Activated CD8-positive, alpha-beta memory T cell treated with anti-CD3 and anti-CD28 coated beads, Interleukin-2, amount 50 U/mL, for 24 hours (primary cell): ENCODE measurements around the gene SERPINB5.

Source experiments
- DNase-seq: peaks from one replicate; pipeline ENCODE4 v3.0.0-alpha.2; 2020; ENCODE audit errors: extremely low read depth

The SERPINB5 gene

DNA sequence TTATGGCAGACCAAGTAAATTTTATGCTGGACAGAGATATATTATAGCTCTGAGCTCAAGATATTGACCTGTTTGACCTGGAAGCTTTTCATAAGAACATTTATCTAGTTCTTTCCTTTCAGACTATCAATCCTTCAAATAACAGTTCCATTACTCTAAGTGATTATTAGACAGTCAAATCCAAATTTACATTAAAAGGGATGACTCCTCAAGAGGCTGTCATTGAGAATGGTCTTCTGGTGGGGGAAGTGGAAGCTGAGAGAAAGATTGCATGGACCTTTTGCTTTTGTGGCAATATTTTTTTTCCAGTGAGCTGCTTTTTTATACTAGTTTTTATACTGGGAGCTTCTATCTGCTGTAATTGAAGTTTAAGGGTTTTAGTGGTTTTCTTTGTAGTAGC is 50.5 kb downstream of the SERPINB5 start:
- no peak for DNase-seq

DNA sequence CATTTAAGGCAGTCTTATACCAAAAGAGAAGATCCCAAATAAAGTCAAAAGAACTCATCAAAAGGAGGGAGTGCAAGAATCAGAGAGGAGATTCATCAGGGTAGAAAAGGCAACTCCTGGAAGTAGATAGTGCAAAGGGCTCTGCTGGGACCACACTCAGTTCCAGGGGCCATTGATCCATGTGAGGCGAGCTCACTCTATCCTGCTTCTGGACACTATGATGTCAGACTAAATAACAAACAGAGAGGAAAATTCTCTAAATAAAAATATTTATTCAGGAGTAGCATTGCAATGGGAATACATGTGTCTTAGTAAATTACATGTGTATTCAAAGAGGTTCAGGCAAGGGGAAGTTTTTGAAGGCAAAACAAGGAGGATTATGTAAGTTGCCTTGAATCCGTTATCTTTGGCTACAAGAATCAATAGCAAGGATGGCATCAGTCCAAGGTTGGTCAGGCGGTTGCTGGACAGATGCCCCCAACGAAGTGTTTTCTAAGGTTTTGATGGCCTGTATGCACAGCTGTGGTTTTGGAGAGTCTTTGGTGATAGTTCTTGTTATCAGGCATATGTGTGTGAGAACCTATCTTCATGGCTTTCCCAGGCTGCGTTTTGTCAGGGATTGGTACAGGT is 52.2 kb downstream of the SERPINB5 start:
- no peak for DNase-seq

DNA sequence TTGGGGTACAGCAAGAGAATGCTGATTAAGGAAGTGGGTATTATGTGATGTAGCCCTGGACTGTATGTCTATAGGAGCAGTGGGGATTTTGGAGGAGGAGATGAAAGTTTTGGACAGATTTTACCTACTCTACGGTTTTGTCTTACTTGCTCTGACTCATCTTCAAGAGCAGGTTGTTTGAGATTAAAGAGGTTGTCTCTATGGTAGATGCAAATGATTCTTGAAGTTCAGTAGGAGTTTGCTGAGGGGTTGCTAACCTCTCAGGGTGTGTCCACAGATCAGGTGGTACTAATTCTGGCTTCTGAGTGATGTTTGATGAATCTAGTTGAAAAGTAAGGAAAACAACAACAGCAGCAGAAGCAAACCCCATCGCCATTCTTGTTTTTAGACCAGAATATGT is 55.7 kb downstream of the SERPINB5 start:
- no peak for DNase-seq

DNA sequence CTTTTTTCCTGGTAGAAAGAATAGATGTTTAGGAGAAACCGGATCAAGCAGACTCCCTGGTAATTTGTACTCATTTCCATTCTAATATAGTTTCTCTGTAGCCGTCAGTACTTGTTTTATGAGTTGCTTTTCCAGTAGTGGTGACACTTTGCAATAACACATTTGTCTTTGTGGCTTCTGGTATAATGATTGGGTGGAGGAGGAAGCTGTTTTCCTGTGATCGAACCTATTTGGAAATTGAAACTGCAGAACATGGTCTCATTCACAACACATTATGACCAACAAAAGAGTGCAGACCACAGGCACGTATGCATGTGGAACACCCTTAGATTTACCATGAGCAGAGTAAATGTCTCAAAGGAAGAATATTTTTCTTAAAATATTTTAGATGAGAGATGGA is 57.9 kb downstream of the SERPINB5 start:
- no peak for DNase-seq

DNA sequence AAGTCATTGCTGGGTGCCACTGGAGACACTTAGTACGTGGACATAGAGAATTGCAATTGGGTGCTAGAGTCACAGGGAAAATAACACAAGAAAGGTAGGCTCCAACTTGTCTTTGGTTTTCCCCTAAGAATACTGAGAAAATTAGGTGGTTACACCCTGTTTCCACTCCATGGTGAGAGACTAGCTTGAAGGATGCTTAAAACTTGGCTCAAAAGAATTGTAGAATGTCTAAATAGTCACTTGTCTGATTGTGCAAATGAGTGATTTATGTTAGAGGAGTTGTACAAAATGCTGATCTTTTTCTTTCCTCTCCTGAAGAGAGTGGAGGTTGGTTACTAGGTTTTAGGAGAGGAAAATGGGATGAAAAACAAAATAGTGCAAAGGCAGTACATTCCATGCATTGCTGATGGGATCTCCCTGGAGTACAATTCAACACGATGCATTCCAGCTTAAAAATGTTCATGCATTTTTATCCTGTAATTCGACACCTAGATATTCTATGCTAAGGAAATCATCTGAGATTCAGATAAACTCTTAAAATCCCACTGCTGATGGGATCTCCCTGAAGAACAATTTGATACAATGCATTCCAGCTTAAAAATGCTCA is 63.2 kb downstream of the SERPINB5 start:
- DNase-seq, result no peak

DNA sequence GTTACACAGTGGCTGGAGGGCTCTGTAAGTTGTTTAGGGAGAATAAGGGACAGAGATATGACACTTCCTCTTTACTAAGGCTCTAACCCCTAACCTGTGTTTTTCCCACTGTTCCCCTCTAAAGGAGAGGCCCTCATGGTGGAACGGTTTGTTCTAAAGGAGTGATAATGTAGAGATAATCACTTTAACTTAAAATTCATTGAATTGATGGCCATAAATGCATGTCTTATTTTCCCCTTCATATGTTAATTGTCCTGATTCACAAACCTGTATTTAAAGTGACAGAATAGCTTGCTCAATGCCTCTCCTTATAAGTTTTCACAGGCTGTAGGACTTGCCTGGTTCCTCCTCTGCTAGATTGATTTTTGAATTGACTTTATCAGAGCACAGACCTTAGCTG is 65.3 kb downstream of the SERPINB5 start, which contains the start of gene SERPINB12:
Gene SERPINB12 (plus strand): TSS at position 301 of the 400 bp plus-strand sequence. CDS start 13,791 bp downstream, outside the sequence.
- no peak for DNase-seq

DNA sequence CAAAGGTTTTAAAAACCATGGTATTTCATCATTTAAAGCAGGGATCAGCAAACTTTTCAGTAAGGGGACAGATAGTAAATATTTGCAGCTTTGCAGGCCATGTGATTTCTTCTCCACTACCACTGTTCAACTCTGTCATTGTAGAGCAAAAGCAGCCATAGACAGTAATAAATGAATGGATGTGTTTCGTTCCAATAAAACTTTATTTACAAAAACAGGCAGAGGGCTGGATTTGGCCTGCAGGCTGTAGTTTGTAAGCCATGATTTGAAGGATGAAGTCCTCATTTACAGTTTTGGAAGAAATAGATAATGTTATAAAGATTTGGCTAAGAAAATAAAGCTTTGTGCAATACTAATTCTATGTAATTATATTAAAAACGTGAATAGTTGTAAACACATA is 67.3 kb downstream of the SERPINB5 start:
- DNase-seq, result no peak

DNA sequence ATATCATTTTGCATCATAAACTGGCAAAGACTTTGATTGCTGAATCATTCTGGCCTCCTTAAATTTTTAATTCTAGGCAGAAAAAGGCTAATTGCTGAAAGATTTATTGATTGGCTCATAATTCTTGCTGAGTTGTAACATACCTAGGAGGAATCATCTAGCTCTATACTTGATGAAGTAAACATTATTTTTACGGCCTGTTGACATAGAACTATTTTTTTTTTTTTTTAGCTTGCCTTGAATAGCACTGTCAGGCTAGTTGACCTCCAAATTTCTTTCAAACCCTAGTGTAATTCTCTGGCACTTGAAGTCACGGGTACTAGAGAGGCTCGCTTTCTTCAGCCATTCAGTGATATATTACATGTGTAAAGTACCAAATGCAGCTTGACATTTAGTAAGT is 68.2 kb downstream of the SERPINB5 start:
- no peak for DNase-seq

DNA sequence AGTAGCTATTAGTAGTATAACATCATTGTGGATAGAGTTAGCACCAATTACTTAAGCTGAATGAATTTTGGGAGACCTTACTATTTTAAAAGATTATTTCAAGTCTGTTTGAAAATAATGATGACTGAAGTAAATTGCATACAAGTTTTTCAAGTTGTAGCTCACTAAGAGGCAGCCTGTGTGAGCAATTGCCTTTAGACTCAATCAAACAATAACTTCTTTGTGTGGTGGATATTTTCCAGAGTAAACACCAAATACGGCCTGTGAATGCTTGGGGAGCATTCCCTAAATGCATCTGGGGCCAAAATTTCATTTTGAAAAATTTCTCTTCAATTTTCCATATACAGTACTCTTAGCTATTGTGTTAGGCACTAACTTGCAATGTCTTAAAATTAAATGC is 73.3 kb downstream of the SERPINB5 start:
- DNase-seq, result no peak

DNA sequence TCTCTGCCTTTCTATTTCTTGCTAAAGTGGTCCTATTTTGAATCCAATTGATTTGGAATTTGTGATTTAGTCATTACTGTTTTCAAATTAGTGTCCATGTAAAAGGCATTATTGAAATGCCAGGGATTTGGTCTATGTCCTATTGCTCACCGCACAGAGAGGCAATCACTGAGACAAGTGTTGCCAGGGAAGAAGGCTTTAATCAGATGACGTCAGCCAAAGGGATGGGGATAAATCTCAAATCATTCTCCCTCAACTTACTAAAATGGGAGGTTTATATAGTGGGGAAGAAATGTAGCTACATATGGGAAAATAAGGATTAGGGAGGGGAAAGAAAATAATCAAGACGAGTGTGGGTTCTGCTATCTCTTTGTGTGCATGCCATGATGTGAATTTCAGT is 75.0 kb downstream of the SERPINB5 start:
- no peak for DNase-seq

DNA sequence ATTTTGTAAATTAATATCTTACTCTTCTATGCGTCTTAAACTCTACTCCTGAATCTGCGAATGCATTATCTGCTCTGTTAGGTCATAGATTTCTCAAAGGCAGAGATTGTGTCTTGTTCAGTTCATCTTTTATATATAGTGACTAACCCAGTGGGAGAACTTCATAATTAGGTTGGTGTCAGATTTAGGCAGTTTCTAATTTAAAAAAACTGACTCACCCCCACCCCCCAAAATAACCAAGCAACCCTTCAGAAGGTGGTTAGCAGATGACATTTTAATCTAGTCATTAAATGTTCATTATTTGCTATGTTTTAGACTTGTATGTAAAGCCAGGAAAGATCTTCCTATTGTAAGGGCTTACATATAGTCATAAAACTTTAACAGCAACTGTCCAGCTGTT is 75.8 kb downstream of the SERPINB5 start:
- no peak for DNase-seq

DNA sequence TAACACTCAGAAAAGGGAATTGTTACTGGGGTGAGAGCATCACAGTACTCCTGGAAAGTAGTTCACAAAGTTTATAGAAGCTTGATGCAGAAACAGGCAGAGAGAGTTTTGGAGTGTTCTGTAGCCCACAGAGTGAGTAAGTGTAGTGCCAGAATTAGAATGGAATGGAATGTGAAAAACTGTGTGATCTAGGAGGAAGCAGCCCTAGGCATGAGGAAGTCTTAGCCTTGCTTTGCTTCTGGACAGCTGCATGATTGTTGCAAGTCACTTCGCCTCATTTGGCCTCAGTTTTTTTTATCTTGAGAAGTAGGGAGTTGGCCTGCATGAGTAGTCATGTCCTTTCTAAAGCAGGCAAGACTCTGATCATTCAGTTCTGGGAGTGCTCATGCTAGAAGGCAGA is 76.3 kb downstream of the SERPINB5 start:
- DNase-seq, result no peak
